DMS153 treated with DMSO at 0.1 percent for 48 hours (cell line): ENCODE measurements around the gene ABCB6.

Experiments
- DNase-seq: peaks from one replicate; lab custom pipeline; 2025; ENCODE audit not compliant: unreplicated experiment; lab: John Stamatoyannopoulos, UW

ABCB6 gene

GRCh38 chr2:219171231-219171651 is 47.5 kb downstream of the ABCB6 start:
- DNase-seq: no peak

- DNase-seq: no peak
Measured at GRCh38 chr2:219169930-219170654, 48.7 kb downstream of the ABCB6 start, which contains the start of gene SLC23A3. Gene SLC23A3 (minus strand): TSS chr2:219170029. CDS start chr2:219169984, 45 bp downstream.

GRCh38 chr2:219168932-219169331 is 49.8 kb downstream of the ABCB6 start:
- no peak for DNase-seq

- DNase-seq: no peak
Measured at GRCh38 chr2:219168526-219168925, 50.2 kb downstream of the ABCB6 start.

GRCh38 chr2:219167997-219168396 is 50.8 kb downstream of the ABCB6 start:
- no peak for DNase-seq

GRCh38 chr2:219165058-219165911 is 53.5 kb downstream of the ABCB6 start:
- DNase-seq: no peak

- DNase-seq: no peak
Measured at GRCh38 chr2:219163156-219163555, 55.6 kb downstream of the ABCB6 start.

- peak; percentile 48 for DNase-seq
Measured at GRCh38 chr2:219161097-219161496, 57.7 kb downstream of the ABCB6 start.

GRCh38 chr2:219160186-219161017 is 58.4 kb downstream of the ABCB6 start, which contains the start of gene NHEJ1:
Gene NHEJ1 (minus strand): TSS chr2:219160815. CDS start chr2:219158362, 2,453 bp downstream.
- DNase-seq: peak; percentile 85
